T1000 (cell line): ENCODE measurements around the gene HIPK4.
"Not testable (repeated sequence)": the region's sequence is repeated elsewhere in the genome, so short reads cannot be mapped to it uniquely, and the experiment has no call there.

ENCODE experiments used
- DNase-seq: peaks from one replicate; lab custom pipeline; 2025; ENCODE audit warnings: mixed read lengths; lab: John Stamatoyannopoulos, UW

HIPK4 gene

DNA sequence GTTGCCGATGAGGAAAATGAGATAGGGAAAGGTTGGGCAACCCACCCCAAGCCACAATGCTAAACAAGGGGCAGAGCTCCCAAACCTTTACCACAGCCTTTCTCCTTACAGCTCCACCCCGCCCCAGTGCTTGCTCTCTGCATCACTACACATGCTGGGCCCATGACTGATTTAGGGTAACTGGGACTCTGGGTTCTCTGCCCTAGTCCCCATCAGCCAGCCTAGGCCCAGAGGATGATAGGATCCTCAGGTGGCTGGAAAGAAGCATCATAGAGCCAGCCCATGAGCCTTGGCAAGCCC, 53.4 kb downstream of the HIPK4 start:
- DNase-seq: no peak

DNA sequence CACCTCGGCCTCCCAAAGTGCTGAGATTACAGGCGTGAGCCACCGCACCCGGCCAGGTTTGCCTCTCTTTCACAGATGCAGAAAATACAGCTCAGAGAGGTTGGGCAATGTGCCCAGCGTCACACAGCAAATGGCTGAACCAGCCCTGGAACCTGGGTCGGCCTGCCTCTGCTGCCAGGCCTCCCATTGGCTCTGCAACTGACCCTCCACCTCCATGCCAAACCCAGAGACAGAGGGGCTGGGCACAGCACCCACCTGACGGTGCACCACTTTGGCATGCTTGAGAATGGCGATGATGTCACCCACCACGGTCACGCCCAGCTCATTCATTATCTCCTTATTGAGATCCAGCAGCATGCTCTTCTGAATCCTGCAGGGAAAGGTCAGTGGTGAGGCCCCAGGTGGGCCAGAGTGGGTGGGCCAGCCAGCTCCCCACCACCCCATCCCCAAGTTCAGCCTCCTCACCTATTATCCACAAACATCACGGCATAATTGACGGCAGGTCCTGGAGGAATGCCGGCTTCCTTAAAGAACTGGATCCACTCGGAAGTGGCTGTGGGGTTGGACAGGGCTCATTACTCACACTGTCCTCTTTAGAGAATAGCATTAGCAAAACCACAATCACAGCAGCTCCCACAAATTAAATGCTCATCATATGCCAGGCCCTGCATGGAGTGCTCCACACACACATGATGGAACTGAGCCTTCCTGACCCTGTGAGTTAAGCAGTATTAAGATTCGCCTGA, 54.0 kb downstream of the HIPK4 start:
- DNase-seq: no peak

DNA sequence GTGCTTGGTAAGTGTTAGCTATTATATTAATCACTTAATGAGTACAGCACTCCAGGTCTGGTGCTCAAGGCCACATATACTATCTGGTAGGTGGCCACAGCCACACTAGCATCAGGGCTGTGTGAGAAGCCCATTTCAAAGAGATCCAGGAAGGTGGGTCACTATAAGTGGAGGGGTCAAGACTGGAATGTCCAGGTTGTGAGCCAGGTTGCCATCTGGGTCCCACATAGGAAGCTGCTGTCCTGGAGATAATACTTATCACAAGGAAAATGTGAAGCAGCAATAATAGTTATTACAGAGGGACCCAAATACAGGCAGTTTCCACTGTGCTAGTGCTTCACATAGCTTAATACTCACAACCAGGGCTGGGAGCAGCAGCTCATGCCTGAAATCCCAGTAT, 54.9 kb downstream of the HIPK4 start:
- no peak for DNase-seq

DNA sequence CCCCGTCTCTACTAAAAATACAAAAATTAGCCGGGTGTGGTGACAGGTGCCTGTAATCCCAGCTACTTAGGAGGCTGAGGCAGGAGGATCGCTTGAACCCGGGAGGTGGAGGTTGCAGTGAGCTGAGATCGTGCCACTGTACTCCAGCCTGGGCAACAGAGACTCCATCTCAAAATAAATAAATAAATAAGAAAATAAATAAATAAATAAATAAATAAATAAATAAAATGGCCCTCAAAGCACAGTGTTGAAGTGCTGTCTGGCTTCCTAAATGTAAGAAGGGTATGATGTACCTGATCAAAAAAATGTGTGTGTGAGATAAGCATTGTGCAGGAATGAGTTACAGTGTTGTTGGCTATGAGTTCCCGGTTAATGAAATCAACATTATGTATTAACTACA, 56.9 kb downstream of the HIPK4 start:
- not testable (repeated sequence) for DNase-seq

DNA sequence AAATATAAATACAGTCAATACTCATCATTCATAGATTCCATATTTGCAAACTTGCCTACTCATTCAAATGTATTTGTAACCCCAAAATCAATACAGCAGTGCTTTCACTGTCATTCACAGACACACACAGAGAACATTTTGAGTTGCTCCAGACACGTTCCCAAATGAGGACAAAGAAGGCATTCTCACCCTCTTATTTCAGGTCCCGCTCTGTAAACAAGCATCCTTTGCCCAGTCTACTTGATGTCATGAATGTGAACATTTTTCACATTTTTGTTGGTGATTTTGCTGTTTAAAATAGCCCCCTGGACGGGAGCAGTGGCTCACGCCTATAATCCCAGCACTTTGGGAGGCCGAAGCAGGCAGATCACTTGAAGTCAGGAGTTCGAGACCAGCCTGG, 57.3 kb downstream of the HIPK4 start:
- DNase-seq: no peak

DNA sequence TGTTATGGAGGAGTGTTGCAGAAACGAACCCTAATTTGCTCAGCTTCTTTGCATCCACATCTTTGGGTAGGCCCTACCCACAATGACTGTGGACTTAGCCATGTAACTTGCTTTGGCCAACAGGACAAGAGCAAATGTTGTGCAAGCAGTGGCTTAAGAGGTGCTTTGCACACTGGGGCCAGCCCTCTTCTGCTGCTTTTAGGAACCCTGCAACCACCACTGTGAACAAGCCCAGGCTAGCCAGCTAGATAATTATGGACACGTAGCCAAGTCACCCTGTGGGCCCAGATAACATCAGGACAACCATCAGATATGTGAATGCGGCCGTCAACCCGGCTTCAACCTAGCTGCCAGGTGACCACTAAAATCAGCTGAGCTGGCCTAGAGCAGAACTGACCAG, 58.9 kb downstream of the HIPK4 start:
- DNase-seq: no peak
